DLD1 (cell line): ENCODE data around the gene MBD6.
"Not testable (repeated sequence)": the region's sequence is repeated elsewhere in the genome, so short reads cannot be mapped to it uniquely, and the experiment has no call there.

Experiments
- in situ Hi-C: cut with HindIII; loops from 2 replicates; pipeline ENCODE4 v1.10.0; 2017; ENCODE audit warnings: low sequenced_read_pairs

The MBD6 gene

DNA sequence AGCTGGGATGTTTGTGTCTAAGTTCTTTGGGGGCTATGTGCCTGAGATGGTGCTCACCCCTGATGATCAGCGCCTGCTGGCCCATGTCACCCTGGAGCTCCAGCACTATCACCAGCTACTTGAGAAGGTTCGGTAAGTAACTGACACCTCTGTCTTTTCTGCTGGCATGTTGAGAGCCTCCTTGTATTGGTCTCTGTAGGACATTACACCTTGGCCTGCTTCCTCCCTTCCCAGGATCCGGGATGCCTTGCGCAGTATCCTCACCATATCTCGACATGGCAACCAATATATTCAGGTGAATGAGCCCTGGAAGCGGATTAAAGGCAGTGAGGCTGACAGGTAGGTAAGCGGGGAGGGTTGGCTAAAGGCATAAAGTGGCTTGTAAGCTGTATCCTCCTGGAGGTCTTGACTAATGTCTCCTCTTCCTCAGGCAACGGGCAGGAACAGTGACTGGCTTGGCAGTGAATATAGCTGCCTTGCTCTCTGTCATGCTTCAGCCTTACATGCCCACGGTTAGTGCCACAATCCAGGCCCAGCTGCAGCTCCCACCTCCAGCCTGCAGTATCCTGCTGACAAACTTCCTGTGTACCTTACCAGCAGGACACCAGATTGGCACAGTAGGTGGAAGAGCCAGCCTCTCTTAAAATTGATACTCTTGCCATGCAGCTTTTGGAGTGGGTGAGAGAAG, 7.8 kb upstream of the MBD6 start:
- in situ Hi-C loops, result no loop called here

DNA sequence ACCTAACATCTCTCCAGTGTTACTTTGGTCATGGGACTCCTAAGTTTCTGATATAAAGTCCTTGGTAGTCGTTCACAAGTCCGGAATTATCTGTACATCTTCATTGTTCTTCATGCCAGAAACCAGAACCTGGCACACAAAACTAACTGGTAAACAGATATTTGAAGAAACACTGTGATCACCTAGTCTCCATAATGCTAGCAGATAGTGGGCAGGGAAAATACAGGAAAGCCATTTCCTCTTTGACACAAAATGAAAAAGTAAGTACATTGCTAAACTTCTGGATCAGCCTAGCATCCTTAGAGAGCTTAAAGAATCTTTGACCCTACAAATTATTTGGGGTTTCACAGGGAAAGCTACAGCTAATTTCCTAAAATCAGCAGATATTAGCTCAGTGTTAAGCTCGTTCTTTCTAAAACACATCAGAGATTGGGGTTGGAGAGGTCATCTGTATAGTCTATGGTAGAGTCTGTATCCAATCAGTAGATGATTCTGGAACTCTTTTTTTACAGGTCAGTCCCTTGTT, 7.2 kb upstream of the MBD6 start:
- in situ Hi-C loops, result no loop called here

DNA sequence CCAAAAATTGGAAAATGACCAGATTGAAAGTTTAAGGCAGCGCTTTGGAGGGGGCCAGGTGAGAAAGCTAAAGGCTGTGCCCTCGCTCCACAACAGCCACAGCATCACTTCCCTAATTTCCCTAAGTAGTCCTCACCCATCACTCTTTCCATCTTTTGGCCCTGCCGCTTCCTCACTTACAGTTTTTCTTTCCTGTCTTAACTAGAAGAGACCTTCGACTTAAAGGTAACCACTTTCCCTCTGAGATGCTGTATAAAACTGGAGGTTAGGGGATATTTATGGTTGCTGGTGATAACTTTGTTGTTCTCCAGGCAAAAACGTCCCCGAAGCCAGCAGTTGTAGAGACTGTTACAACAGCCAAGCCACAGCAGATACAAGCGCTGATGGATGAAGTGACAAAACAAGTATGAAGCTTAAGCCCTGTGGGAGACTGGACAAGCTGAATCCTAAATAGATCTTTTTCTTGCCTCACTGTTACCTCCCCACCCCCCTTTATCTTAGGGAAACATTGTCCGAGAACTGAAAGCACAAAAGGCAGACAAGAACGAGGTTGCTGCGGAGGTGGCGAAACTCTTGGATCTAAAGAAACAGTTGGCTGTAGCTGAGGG, 6.6 kb upstream of the MBD6 start:
- in situ Hi-C loops, result no loop called here

DNA sequence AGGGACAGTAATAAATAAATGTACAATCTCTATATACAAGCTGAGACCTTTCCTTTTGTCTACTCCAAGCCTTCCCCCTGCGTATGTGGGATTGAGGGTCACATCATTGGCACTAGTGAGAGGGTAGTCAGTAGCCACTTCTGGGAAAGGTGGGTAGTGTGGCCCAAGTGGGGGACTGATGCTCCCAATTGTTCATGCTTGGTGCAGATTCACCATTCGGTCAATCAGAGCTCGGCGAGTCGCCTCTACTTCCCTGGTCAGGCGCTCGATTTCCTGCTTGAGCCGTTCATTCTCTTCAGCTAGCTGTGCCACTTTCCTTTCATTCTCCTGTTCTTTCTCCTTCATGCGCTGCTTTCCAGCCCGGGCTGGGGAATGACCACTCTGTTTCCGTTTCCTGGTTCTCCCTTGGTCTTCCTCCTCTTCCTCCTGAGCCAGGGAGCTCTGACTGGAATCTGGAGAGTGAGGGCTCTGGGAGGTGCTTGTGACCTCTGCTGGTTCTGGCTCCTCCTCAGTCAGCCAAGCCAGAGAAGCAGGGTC, 5.9 kb upstream of the MBD6 start:
- in situ Hi-C loops, result no loop called here

DNA sequence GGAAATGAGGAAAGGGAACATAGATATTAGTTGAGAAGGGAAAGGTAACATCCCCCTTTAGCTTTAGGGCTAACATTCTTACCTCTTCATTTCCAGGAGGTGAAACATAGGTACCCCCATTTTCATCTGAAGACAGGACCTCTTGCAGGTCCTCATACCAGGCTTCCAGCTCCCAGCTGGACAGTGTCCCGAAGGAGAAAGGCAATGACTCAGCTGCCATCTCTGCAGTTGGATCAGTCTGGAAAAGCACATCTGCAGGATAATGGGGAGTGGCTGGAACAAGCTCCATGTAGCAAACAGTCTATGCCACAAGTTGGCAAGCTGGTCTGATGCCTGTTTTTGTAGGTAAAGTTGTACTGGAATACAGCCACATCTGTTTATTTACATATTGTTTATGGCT, 5.4 kb upstream of the MBD6 start:
- in situ Hi-C loops, result no loop called here

DNA sequence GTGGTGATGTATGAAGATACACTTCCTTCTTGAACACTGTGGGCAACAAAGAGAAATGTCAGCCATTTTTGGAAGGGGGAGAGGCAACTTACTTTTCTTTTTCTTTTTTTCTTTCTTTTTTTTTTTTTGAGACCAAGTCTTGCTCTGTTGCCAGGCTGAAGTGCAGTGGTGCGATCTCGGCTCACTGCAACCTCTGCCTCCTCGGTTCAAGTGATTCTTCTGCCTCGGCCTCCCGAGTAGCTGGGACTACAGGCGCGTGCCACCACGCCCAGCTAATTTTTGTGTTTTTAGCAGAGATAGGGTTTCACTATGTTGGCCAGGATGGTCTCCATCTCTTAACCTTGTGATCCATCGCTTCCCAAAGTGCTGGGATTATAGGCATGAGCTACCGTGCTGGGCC, 4.9 kb upstream of the MBD6 start:
- in situ Hi-C loops, result not testable (repeated sequence)

DNA sequence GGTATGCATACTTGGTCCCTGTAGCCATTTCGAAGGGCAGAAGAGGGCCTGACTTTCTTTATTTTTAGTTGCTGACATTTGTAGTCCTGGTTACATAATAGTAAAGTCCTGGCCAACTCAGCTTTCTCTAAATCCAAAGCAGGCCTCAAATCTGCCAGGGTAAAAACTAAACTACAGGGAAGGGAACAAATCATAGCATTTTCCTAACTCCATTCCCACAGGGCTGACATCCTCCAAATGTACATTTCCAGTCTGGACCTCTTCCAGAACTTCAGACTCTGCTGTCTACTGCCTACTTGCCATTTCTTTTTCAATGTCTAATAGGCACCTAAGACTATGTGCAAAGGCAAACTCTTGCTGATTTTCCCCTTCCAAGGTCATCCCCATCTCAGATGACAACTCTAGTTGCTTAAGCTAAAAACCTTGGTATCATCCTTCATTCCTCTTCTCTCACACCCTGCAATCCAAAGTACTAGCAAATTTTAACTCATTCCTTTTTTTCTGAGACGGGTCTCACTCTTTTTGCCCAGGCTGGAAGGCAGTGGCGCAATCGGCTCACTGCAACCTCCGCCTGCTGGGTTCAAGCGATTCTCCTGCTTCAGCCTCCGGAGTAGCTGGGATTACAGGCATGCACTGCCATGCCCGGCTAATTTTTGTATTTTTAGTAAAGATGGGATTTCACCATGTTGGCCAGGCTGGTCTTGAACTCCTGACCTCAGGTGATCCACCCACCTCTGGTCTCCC, 4.3 kb upstream of the MBD6 start:
- in situ Hi-C loops, result no loop called here

DNA sequence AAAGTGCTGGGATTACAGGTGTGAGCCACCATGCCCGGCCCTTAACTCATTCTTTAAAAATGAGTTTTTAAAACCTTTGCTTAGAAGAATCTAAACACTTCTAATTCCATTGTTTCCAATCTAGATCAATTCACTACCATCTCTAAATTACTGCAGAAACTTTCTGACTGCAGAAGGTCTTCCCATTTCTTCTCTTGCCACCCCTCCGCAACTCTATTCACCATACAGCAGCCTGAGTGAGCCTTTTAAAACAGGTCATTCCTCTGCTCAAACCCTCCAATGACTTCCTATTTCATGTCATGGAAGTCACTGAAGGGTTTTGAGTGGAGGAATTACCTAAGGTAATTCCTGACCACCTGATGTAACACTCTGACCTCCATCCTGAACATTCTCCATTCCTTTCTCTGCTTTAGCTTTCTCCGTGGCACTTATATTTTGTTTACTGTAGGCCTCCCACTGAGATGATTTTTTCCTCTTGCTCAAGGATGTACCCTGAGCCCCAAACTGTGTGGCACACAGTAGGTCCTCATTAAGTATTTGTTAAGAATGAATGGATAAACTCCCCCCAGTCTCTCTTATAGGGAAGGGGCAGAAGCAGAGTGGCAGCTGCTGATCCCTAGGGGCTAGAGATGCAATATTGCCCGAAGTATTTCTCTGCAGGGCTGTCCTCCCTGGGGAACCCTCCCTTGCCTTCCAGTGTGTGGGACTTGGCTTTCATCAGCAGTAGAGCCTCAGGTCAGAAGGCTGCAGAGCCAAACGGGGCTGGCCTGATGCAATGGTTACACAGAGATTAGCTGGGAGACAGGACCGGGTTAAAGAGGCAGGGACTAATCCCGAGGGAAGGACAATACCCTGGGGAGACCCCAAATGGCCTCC, 3.5 kb upstream of the MBD6 start:
- in situ Hi-C loops, result no loop called here

DNA sequence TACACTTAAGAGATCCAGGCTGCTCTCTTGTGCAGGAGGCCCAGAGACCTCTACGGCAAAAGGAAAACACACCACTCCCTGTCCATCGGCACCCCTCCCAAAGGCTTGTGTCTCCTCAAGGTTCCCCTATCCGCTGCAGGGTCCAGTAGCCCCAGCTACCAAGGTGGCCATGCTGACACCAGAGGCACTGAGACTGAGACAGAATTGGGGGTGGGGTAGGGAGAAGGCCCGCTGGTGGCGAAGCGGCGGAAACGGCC, 2.9 kb upstream of the MBD6 start:
- in situ Hi-C loops, result no loop called here

DNA sequence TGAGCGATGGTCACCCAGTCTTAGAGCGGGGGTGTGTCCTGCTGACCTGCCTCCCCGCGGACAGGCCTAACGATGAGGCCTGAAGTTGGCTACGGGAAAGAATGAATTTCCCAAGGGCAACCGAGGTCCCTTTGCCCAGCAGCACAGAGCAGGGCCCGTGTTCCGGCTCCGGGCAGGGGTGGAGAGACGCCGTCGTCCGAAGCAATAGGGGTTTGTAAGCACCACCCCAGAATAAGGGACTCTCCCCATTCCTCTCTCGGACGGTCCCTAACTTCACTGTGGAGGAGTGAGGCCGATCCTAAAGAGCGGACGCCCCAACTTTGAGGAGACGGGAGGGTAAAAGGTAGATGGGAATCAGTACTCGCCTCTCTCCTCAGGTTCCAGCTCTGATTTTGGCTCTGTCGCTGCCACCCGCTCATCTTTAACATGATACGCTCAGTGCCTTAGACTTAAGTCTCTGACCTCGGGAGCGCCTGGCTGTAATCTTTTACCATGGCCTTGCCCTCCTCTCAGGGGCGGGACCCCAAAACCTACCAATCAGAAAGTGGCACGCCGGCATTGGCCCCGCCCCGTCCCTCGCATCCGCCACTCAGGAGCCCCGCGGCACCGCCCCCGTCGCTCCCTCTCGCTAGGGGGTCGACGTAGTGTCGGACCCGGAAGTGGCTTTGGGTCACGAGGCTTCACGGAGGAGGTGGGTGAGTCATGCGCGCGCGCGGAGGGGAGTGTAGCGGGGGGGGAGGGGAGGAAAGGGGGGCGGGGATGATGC, 2.4 kb upstream of the MBD6 start, which contains the start of gene DDIT3:
TSS of gene DDIT3 (minus strand) at position 462 of the 766 bp plus-strand sequence. CDS start 3,108 bp downstream, outside the sequence.
- in situ Hi-C loops, result no loop called here

DNA sequence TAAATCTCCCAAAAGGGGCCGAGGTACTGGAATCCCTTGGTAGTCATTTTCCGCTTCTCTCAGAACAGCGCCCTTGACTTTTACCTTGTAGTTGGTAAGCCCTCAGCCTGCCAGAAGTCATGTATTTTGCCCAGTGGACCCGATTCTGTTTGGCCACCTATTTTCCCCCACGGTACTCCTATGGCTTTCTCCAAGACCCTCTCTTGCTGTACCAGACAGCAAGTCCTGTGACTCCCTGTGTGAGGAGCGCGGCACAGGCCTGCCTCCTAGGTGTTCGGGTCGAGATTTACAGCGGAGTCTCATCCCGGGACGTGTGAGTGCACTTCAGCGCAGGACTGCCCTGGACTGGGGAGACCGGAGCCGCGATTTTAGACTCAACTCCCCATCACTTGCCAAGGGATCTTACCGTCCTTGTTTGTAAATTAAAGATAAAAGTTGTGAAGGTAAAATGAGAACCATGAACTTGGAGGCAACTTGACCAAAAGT, 1.1 kb upstream of the MBD6 start:
- in situ Hi-C loops, result no loop called here

DNA sequence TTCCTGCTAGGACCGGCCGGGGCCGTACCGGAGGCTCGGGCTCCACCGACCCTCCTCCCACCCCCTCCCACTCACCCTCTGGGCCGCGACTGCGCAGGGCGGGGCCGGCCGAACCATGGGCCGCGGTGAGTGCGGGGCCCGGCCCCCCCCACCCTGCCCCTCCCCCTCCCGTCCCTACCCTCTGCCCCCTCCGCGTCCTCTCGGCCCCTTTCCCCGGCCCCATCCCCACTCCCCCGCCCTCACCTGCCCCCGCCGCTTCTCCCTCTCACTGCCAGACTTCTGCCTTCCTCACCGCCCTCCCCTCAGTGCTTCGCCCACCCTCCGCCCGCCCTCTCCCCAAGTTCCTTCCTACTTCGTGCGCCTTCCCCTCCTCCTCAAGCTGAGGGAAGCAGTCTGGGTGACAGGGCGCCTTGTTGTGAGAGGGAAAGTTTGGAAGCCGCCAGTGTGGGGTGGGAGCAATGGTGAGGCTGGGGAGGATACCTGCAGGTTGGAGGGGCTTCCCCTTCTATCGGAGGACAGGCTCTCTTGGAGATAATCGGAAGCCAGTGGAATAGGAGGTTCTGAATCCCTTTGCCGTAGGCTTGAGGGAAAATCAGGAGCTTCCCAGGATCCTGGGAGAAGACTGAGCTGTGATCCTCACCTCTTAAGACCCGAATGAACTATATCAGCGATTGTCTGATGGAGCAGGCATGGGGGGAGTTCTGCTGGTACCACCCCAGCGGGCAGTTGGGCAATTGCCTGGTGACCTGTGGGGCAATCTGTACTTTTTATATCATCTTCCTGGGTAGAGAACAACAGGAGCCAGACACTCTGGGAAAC, 472 bp downstream of the MBD6 start:
- in situ Hi-C loops, result no loop called here

DNA sequence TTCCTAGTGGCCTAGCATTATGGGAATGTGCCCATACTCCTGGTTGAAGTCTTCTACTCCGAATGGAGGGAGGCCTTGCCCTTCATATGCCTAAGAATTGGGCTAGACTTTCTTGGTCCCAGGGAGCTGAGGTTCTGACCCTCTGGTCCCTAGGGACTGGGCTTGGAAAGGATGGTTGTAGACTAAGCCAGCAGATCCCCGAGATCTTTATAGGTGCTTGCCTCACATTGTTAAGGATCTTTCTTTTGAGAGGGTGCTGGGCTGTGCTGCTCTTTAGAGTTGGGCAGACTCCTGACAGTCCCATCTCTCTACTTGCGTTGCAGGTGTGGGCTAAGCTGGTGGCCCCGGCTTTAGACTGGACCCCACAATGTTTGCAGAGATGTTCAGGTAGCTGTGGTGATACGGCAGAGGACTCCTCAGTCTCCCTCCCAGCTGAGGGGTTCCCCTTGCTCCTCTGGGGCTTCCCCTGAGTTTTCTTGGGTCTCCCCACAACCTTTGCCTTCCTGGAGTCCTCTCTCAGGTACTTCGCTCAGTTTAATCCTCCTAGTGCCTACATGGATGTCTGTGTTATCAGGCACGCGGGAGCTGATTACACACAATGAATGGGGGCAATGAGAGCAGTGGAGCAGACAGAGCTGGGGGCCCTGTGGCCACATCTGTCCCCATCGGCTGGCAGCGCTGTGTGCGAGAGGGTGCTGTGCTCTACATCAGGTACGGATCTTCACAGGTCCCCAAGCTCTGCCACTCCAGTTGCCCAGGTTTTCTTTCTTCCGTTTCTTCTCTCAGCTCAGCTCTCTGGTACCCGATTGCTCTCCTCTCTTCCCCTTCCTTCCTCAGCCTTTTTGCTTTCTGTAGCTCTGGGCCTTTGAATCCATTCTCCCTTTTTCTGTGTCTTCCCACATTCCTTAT, 1.3 kb downstream of the MBD6 start:
- in situ Hi-C loops, result no loop called here

DNA sequence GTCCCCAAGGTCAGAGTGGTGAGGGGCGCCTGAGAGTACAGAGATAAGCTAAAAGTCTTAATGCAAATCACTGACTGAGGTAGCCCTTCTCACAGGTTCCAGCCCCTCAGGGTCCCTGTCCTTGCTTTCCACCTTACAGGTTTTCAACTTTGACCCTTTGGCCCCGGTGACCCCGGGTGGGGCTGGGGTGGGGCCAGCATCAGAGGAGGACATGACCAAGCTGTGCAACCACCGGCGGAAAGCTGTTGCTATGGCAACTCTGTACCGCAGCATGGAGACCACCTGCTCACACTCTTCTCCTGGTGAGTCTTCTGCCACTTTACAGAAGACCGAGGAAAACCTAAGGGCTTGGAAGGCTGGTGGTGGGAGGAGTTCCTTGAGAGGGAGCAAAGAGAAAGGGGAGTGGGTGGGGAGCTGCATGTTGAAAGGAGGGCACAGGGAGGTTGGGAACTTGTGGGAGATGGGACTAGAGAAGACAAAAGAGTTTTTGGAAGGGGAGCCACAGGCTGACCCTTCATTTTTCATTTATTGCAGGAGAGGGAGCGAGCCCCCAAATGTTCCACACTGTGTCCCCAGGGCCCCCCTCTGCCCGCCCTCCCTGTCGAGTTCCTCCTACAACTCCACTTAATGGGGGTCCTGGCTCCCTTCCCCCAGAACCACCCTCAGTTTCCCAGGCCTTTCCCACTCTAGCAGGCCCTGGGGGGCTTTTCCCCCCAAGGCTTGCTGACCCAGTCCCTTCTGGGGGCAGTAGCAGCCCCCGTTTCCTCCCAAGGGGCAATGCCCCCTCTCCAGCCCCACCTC, 2.4 kb downstream of the MBD6 start:
- in situ Hi-C loops, result no loop called here

DNA sequence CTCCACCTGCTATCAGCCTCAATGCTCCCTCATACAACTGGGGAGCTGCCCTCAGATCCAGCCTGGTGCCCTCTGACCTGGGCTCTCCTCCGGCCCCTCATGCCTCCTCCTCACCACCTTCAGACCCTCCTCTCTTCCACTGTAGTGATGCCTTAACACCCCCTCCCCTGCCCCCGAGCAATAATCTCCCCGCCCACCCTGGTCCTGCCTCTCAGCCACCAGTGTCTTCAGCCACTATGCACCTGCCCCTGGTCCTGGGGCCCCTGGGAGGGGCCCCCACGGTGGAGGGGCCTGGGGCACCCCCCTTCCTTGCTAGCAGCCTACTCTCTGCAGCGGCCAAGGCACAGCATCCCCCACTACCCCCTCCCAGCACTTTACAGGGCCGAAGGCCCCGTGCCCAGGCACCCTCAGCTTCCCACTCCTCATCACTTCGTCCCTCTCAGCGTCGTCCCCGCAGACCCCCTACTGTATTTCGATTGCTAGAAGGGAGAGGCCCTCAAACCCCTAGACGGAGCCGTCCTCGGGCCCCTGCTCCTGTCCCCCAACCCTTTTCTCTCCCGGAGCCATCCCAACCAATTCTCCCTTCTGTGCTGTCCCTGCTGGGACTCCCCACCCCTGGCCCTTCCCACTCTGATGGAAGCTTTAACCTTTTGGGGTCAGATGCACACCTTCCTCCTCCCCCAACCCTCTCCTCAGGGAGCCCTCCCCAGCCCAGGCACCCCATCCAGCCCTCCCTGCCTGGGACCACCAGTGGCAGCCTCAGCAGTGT, 3.2 kb downstream of the MBD6 start:
- in situ Hi-C loops, result no loop called here

DNA sequence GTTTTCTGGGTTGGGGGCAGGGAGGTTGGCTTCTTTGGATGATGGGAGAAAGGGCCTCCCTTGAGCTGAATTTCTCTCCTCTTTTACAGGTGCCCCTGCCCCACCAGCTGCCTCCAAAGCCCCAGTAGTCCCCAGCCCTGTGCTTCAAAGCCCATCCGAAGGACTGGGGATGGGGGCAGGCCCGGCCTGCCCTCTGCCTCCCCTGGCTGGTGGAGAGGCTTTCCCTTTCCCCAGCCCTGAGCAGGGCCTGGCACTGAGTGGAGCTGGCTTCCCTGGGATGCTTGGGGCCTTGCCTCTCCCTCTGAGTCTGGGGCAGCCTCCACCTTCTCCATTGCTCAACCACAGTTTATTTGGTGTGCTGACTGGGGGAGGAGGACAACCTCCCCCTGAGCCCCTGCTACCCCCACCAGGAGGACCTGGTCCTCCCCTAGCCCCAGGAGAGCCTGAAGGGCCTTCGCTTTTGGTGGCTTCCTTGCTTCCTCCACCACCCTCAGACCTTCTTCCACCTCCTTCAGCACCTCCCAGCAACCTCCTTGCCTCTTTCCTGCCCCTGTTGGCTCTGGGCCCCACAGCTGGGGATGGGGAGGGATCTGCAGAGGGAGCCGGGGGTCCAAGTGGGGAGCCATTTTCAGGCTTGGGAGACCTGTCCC, 4.0 kb downstream of the MBD6 start:
- in situ Hi-C loops, result no loop called here
